Motor neuron (in vitro differentiated cells): Measurements from ENCODE around the gene NUDT22. TPM values are rescaled to one million over a fixed set of nuclear protein-coding genes. Genes with fewer than 3 reads are reported as not detected.
"Not testable (repeated sequence)": the region's sequence is repeated elsewhere in the genome, so short reads cannot be mapped to it uniquely, and the experiment has no call there.

Experiments
- ATAC-seq, 8 experiments: fragments of 200-7000 bp; cut with Tn5 transposase; replicated peaks in 6 of 8; 2 replicates each; pipeline ENCODE4 v1.8.0; 2021; ENCODE audit warnings: mild to moderate bottlenecking in 8 of 8, moderate library complexity in 8 of 8
- H3K27ac ChIP-seq, 2 donors: fragments of 250-450 bp; sonication (Bioruptor Pico); 2 replicates each; pipeline ENCODE4 v1.9.0; 2021; ENCODE audit warnings: antibody characterized with exemption in 2 of 2, mild to moderate bottlenecking in 2 of 2, moderate library complexity in 1 of 2
- H3K4me1 ChIP-seq, 2 donors: fragments of 250-450 bp; sonication (Bioruptor Pico); replicated peaks in 1 of 2; 2 replicates each; pipeline ENCODE4 v1.6.1; 2021; ENCODE audit warnings: antibody characterized with exemption in 2 of 2, mild to moderate bottlenecking in 2 of 2, moderate library complexity in 1 of 2
- H3K4me3 ChIP-seq, 5 donors: fragments of 250-450 bp; sonication (Bioruptor Pico); 2 replicates each; pipeline ENCODE4 v1.9.0; 2021; ENCODE audit warnings: antibody characterized with exemption in 5 of 5, mild to moderate bottlenecking in 5 of 5, moderate library complexity in 4 of 5
- WGBS, 10 experiments: fragments of 450-650 bp; shearing (Covaris generic); methylation state at CpG; one replicate each; pipeline ENCODE4 v1.0.0; 2022; 5-methylcytosine and 5-hydroxymethylcytosine counted together
- in situ Hi-C, 9 experiments: fragments of 400-800 bp; cut with MboI; loops; one replicate each; pipeline ENCODE4 v1.15.0; 2021; ENCODE audit warnings: low sequenced_read_pairs in 9 of 9, low pct_unique_long_range_greater_than_20kb in 2 of 9; ENCODE audit not compliant: unreplicated experiment in 9 of 9
- total RNA-seq, 8 experiments: library from RNA; unstranded; fragments of 300-600 nt; gene quantifications; 2 replicates each; pipeline versions ENCODE4 v1.2.3 to v1.2.4, GENCODE V29; 2022

The NUDT22 gene
- total RNA-seq, 8 experiments from 2014 or later: 17.3 to 65.4 (median 35.4) TPM

DNA sequence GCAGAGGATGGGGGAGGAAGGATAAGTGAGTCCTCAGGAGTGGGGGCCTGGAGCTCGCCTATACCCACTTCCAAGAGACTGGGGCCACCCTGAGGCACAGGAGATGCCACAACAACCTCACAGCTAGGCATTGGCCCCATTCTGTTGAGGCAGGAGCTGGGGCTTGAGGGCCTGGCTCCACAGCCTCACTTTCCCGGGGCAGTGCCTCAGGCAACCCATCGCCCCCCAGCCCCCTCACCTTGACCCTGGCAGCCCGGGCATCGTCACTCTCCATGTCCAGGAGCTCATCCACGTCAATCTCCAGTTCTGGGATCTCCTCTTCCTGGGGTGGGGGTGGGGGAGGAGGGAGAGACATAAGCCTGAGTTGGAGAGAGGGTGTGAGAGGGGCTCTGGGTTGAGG lies 18.9 kb downstream of the NUDT22 start:
- no peak for ATAC-seq
- peaks cover 13 to 26% of the 10 kb centered on the region in 2 donors for H3K4me1 ChIP-seq
- H3K4me3 ChIP-seq: peak overlapping the region in 4 of 5 donors; percentile 52 to 92 (median 79)
- peak overlapping the region in 1 of 2 donors; percentile 91 for H3K27ac ChIP-seq
- no CpG with 5 or more reads among the region's 6 CpGs for whole genome bisulfite sequencing, 10 experiments
- in situ Hi-C loops: no loop called here

DNA sequence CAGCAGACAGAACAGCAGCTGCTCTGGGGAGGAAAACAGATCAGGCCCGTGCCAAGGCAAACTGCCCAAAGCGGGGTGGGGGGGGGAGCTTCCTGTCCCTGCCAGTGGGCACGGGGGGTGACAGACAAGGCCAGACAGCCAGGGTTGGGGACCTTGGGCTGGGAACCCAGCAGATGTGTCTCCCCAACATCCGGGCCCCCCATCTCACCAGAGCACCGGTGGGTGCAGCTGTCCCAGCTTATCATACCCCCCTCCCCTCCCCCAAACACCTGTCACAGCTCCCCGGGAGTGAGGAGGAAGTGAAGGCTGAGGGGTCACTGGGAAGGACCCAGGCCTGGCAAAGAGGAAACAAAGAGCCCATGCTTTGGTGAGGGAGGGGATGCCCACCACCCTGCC lies 19.3 kb downstream of the NUDT22 start:
- Histone ChIP-seq H3K4me1 (peaks cover 10 to 25% of the 10 kb centered on the region in 2 donors), H3K27ac (peak overlapping the region; percentile 90 to 91), H3K4me3 (peak overlapping the region; percentile 52 to 92 (median 77))
- in situ Hi-C loops: no loop called here
- ATAC-seq: no peak
- no CpG with 5 or more reads among the region's 6 CpGs for WGBS, 10 experiments

DNA sequence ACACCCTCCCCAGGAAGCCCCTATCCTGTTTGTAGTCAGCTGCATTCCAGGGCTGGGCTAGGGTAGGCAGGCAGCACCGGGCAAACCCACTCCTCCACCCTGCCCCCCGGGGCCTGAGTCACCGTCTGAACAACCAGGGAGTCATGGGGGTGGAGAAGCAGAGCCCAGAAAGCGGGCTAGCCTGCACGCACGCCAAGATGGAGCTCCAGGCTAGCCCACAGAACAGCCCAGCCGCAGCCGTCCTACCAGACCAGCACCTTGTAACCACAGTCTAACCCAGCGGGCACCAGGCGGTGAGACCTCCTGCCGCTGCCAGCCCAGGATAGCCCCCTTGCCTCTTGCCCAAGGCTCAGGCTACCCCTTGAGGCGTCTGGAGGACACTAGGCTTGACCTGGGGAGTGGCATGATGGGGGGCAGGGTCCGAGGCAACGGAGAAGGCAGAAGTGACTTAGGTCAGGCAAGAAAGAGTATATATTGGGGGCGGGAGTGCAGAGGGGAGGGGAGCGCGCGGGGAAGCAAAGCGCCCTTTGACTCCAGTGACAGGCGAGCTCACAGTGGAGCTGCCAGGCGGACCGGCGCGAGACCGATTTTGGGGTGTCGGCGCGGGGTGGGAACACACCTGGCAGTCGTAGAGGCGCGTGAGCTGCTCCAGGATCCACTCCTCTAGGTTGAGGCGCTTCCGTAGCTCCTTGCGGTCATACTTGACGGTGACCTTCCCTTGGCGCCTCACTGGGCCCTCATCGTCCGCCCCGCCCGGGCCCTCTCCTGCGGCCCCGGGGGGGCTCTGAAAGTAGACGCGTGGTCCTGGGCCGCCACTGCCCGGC lies 19.9 kb downstream of the NUDT22 start:
- Histone ChIP-seq H3K4me1 (peaks cover 14 to 30% of the 10 kb centered on the region in 2 donors), H3K27ac (peak overlapping the region; percentile 90 to 91), H3K4me3 (peak overlapping the region; percentile 52 to 92 (median 77))
- in situ Hi-C loops: no loop called here
- WGBS, 10 experiments: 0% methylated on average over 3 to 4 of the region's 46 CpGs; no CpG with 5 or more reads in 8 of the 10 experiments
- peak in 4 of 8 experiments; percentile 0 to 5 (median 2) for ATAC-seq

DNA sequence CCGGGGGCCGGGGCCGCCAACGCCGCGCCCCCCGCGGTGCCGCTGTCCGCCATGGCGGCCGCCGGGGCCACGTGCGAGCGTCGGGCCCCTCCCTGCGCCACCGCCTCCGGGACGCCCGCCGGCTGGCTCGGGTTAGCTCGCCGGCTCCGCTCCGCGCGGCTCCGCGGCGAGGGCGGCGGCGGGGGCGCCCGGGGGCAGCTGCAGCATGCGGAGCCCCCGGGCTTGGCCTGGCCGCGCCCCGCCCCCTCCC lies 20.5 kb downstream of the NUDT22 start:
- peak overlapping the region; percentile 52 to 92 (median 77) for H3K4me3 ChIP-seq
- ATAC-seq: peak; percentile 5 to 25 (median 12)
- in situ Hi-C loops: not testable (repeated sequence)
- no CpG with 5 or more reads among the region's 43 CpGs for WGBS, 10 experiments
- peak overlapping the region; percentile 90 to 91 for H3K27ac ChIP-seq
- peaks cover 14 to 30% of the 10 kb centered on the region in 2 donors for H3K4me1 ChIP-seq

DNA sequence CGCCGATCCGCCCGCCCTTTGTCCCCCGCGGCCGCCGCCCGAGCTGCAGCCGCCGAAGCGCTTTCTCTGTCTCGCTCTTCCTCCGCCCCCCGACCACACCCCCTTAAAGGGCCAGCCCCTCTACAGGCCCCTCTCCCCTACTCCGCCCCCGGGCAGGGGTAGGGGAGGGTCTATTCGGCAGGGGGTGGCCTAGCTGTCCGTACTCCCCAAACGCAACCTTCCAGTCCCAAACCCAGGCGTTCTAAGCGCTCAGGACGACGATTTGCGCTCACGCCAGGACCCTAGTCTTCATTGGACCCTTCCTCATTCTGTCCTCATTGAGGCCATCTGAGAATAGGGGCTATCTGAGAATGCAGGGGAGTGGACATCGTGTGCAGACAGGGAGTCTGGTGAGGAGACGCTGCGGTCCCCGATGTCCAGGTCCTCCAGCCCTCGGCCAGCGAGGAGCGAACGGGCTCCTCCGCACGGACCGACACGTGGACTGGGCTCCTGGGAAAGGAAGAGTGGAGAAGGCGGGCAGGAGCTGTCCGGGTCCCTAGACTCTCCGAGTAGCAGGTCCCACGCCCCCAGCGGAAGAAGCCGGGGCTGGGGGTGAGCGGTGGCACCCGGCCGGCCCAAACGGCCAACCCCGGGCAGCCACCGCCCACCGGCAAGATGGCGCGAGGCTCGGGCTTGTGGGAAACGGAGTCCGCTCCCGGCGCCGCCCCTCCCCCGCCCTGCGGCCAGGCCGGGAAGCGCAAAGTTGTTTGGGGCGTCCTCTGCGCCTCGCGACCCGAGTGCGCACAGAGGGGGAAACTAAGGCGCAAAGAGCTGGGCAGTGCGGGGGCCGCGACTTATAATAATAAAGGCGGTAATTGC lies 21.0 kb downstream of the NUDT22 start, which contains the start of gene PPP1R14B:
Gene PPP1R14B, minus strand, starts transcription at position 73 of the 858 bp plus-strand sequence. CDS start 270 bp downstream, outside the sequence.
- WGBS, 10 experiments: 0 to 4% (median 0%) methylated on average over 2 to 9 of the region's 74 CpGs; no CpG with 5 or more reads in 7 of the 10 experiments
- ATAC-seq: peak; percentile 42 to 74 (median 69)
- in situ Hi-C loops: no loop called here
- Histone ChIP-seq H3K27ac (peak within 1 kb of the TSS; percentile 90 to 91), H3K4me1 (peaks cover 17 to 30% of the 10 kb centered on the region in 2 donors), H3K4me3 (peak within 1 kb of the TSS; percentile 52 to 92 (median 77))

DNA sequence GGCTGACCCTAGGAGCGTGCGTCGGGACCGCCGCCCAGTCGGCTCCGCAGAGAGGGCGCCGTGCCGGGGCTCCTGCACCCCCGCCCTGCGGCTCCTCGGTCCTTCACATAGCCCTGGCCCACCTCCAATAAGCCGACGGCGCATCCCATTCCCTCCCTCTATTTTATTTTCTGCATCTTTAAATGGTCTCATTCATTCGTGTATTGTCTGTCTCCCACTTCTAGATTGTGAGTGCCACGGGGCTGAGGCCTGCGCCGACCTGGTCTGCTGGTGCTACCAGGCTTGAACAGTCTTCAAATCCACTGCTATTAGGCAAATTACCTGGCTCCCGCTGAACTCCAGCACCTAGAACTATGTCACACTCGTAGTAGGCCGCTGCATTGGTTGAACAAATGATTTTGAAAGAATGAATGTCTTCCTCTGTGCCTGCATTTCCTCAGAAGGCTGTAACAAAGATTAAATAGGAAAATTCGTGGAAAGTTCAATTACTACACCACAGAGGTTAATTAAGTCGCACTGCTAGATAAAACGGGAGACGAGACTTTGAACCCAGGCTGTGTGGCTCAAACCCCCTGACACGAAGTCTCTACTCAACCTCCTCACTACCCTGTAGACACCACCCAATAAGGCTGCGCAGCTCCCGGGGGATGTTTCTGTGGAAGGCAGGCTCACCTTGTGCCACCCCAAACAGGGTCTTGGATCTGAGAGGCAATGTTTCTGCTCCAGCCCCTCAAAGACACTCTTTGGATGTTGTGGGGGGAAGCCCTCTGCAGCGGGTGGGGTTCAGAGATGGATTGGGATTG lies 21.9 kb downstream of the NUDT22 start:
- Histone ChIP-seq H3K4me1 (peaks cover 14 to 29% of the 10 kb centered on the region in 2 donors), H3K4me3 (peak overlapping the region; percentile 52 to 92 (median 77)), H3K27ac (no peak overlapping the region)
- peak; percentile 0 to 7 (median 2) for ATAC-seq
- 0 to 77% (median 63%) methylated on average over 2 to 21 of the region's 31 CpGs; no CpG with 5 or more reads in 1 of the 10 experiments for WGBS, 10 experiments
- in situ Hi-C loops: no loop called here

DNA sequence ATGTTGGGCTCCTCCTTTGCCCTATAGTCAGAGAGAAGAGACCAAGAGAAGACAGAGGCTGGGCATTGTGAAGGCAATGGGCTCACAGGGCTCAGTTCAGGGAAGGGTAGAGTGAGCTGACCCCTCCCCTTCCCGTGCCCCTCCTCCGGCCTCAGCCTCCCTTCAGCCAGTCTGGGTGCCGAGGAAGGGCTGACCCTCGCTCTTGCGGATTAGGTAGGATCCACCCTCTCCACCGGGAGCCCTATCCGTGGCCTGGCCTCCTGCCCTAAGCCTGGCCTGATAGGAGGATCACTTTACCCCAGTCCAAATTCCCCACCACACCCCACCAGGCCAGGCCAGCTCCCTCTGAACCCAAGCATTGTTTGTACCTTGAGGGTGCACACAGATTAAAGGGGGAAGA lies 22.5 kb downstream of the NUDT22 start:
- in situ Hi-C loops: no loop called here

DNA sequence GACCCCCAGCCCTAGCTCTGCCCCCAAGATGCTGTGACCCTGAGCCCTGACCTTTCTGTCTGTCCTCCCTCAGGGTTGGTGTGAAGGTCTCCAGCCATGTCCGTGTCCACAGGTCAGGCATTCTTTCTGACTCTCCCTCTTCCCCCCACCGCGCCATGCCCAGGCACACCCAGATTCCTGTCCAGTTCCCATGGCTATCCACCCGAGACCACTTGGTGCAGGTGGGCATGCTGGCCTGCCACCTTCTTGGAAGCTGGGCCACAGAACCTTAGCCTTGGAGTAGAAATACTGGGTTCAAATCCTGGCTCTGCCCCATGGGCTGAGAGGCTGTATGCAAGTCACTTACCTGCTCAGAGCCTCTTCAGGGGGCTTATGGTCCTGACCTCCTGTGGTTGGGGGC lies 23.0 kb downstream of the NUDT22 start:
- in situ Hi-C loops: no loop called here
- WGBS, 10 experiments: 80 to 100% (median 98%) methylated on average over 1 to 3 of the region's 4 CpGs; no CpG with 5 or more reads in 6 of the 10 experiments

More for the DNA sequence above, 22.5 kb downstream of the NUDT22 start:
- Histone ChIP-seq H3K4me1 (peaks cover 14 to 29% of the 10 kb centered on the region in 2 donors), H3K27ac (no peak overlapping the region), H3K4me3 (no peak overlapping the region)
- WGBS, 10 experiments: no CpG with 5 or more reads among the region's 7 CpGs
- ATAC-seq: no peak

DNA sequence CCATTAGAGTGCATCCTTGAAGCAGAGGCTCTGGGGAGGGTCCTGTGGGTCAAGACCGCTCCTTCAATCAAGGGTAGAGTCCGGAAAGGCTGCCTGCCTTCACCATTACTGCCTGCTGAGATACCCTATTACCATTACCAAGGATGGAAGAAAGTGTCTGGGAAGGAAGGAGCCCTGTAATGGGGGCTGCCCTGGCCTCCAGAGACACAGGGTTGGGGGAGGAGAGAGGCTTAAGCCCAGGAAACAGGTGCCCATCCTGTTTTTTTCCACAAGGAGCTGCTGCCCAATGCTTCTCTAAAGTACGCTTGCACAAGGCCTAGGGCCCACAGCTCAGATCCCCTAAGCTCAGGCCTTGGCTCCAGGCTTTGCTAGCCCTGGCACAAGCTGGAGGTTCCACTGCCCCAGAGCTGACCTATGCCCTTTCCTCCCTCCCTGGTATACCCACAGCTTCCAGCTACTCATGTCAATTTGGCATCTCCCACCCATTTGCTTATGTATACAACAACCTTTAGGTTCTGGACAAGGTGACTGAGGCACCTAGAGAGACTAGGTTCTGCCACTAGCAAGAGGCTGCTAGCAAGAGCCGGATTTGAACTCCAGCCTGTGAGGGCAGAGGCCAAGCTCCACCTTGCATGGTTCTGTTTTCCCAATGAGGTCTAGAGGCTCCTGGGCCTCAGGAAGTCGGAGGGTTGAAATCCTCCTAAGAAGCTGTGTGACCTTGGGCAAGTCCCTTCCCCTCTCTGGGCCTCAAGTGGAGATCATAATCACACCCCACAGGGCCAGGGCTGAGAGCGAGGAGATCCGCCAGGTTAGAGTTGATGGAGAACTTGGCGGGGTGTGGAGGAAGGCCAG lies 23.7 kb downstream of the NUDT22 start:
- in situ Hi-C loops: no loop called here
- 73 to 100% (median 92%) methylated on average over 1 to 7 of the region's 8 CpGs; no CpG with 5 or more reads in 6 of the 10 experiments for WGBS, 10 experiments
- Histone ChIP-seq H3K4me3 (no peak overlapping the region), H3K4me1 (peaks cover 14 to 29% of the 10 kb centered on the region in 2 donors), H3K27ac (no peak overlapping the region)
- ATAC-seq: no peak

More for the DNA sequence above, 23.0 kb downstream of the NUDT22 start:
- no peak overlapping the region for H3K4me3 ChIP-seq
- H3K27ac ChIP-seq: no peak overlapping the region
- ATAC-seq: no peak
- peaks cover 14 to 29% of the 10 kb centered on the region in 2 donors for H3K4me1 ChIP-seq

DNA sequence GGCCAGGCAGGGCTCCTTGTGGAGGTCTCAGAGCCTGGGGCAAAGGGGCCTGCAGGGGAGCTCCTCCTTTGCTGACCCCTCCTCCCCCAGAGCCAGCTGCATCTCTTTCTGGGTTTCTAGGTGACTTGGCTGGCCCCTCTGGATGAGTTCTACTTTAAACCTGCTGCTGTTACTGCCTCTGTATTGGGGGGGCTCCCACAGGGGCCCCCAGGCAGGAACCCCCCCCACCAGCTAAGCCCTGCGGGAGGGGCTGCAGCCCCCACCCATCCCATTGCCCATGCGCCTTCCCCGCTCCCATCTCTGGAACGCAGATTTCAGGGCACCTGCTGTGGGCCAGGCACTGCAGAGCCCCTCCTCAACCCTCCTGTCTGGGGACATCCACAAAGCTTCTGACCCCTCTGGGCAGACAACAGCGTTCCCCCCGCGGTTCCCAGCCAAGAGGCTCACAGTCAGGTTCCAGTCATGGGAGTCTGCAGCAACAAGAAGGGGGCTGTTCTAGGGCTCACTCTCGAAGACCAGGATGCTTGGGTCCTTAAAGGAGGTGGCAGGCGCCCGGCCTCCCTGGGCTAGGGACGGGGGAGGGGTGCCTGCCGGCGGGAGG lies 24.4 kb downstream of the NUDT22 start:
- Histone ChIP-seq H3K4me1 (peaks cover 14 to 26% of the 10 kb centered on the region in 2 donors), H3K4me3 (peak overlapping the region; percentile 37 to 61 (median 47)), H3K27ac (peak overlapping the region in 1 of 2 donors; percentile 7)
- in situ Hi-C loops: no loop called here
- 0 to 7% methylated on average over 3 to 5 of the region's 13 CpGs; no CpG with 5 or more reads in 8 of the 10 experiments for WGBS, 10 experiments
- peak in 1 of 8 experiments; percentile 0 for ATAC-seq

DNA sequence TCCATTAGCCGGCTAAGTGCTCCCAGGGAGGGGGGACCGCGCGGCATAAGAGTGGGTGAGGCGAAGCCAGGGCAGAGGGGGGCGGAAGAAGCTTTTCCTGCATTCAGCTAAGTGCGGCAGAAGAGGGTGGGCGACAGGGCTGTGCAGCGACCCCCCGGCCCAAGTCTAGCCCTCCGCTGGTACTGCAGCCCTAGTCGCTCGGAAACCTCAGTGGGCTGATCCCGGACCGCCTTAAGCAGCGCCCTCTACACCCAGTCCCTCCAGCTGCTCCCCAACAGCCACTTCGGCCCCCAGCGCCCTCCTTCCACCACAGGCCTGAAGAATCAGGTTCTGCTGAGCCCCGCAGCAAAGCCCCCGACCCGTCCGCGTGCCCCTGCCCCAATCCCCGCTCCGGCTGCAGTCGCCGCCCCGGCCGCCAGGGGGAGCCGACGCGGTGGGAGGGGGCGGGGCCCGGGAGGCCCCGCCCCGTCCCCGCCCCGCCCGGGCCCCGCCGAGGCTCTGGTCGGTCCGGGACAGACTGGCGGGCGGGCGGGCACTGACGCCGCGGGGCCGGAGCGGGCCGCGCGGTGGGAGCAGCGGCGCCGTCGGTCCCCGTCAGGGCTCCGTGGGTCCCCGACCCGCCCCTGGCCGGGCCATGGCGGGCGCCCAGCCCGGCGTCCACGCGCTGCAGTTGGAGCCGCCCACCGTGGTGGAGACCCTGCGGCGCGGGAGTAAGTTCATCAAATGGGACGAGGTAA lies 25.1 kb downstream of the NUDT22 start, which contains the start of gene PLCB3:
Gene PLCB3, plus strand, starts transcription at position 515 of the 737 bp plus-strand sequence. Its CDS starts 120 bp downstream, at position 635.
- H3K4me3 ChIP-seq: peak within 1 kb of the TSS; percentile 37 to 61 (median 47)
- peaks cover 14 to 25% of the 10 kb centered on the region in 2 donors for H3K4me1 ChIP-seq
- WGBS, 10 experiments: 0% methylated on average over 1 of the region's 75 CpGs; no CpG with 5 or more reads in 9 of the 10 experiments
- peak; percentile 21 to 56 (median 42) for ATAC-seq
- in situ Hi-C loops: no loop called here
- H3K27ac ChIP-seq: peak within 1 kb of the TSS in 1 of 2 donors; percentile 7
